HL-60/S4 treated with retinoic acid at 250 ng/mL for 4 days and 3 days (cell line): ENCODE data around the gene FAM53A.

Experiments used
- in situ Hi-C: fragments of 300-500 bp; cut with MboI; formaldehyde crosslinking; loops from 2 replicates; pipeline ENCODE4 v1.7.0; 2022; ENCODE audit warnings: low sequenced_read_pairs

The FAM53A gene, protein sequence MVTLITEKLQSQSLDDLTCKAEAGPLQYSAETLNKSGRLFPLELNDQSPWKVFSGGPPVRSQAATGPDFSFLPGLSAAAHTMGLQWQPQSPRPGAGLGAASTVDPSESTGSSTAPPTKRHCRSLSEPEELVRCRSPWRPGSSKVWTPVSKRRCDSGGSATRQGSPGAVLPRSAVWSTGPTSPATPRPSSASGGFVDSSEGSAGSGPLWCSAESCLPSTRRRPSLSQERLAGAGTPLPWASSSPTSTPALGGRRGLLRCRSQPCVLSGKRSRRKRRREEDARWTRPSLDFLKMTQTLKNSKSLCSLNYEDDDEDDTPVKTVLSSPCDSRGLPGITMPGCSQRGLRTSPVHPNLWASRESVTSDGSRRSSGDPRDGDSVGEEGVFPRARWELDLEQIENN

DNA sequence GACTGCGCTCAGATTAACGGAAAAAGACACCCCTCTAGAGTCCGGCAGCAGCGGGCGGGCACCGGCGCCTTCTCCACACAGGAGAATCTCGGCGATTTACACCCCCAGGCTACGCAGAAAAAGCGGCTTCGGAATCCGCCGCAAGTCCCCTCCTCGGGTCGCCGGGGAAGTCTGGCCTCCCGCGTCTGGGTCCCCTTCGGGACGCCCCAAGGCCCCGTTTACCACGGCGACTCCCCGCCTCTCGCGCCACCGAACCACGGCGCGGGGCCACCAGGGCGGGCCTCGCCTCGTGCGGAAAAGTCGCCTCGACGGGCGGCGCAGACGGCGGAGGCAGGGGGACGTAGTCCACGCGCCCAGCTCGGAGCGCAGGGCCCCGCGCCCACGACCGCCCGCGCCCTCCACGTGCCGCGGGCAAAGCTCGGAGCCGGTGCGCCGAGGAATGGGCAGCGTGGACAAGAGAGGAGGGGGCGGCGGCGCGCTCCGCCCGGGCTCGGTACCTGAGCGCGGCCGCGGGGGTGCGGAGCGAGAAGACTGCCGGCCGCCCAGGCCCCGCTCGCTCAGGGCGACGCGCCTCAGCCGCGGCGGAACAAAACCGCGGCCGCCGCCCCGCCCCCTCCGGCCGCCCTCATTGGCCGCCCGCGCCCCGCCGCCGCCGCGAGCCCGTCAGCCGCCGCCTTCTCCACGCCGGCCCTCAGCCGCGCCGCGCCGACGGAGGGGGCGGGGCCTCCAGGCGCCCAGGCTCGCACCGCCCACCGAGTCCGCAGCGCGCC is at the start of gene FAM53A:
Gene FAM53A (minus strand): TSS at position 578 of the 770 bp plus-strand sequence. CDS start 15,572 bp downstream, outside the sequence.
- in situ Hi-C loops: no loop called here

DNA sequence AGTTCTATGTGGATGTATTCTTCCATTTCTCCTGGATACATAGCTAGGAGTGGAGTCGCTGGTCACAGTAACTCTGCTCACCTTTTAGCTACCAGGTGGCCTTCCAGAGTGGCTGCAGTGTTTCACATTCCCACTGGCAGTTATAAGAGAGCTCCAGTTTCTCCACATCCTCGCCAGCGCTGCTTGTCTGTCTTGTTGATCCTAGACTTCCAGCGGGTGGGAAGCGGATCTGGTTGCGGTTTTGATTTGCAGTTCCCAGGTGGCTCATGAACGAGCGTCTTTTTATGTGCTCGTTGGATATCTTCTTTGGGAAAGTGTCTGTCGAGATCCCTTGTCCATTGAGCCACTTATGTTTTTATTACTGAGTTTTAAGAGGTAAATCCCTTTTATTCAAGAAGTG is 48.8 kb upstream of the FAM53A start:
- in situ Hi-C loops: no loop called here

GRCh38 chr4:1731180-1731579 is 47.1 kb upstream of the FAM53A start:
- in situ Hi-C loops: no loop called here

DNA sequence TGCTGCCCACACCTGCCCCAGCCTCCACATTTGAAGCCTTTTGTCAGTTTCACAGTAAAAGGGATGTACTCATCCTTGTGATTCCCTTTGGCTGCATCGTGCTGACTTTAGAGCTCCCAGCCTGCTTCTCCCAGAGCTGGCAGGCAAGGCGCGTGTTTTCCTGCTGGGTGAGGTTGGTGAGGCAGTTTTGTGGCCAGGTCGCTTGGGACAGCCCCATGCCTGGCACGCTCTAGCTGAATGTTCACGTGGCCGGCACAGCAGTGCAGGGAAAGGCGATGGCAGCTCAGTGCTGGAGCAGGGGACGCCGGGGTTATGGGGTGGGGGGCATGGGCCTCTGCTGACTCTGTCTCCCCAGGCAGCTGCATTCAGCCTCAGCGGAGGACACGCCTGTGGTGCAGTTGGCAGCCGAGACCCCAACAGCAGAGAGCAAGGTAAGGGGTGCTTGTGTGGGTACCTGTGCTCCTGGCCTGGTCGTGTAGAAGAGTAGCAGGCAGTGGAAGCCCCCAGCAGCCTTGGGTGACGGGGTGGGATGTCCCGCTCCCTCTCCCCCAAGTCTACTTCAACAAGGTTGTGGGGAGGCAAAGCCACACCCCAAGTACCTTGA is 46.5 kb upstream of the FAM53A start:
- in situ Hi-C loops: no loop called here

DNA sequence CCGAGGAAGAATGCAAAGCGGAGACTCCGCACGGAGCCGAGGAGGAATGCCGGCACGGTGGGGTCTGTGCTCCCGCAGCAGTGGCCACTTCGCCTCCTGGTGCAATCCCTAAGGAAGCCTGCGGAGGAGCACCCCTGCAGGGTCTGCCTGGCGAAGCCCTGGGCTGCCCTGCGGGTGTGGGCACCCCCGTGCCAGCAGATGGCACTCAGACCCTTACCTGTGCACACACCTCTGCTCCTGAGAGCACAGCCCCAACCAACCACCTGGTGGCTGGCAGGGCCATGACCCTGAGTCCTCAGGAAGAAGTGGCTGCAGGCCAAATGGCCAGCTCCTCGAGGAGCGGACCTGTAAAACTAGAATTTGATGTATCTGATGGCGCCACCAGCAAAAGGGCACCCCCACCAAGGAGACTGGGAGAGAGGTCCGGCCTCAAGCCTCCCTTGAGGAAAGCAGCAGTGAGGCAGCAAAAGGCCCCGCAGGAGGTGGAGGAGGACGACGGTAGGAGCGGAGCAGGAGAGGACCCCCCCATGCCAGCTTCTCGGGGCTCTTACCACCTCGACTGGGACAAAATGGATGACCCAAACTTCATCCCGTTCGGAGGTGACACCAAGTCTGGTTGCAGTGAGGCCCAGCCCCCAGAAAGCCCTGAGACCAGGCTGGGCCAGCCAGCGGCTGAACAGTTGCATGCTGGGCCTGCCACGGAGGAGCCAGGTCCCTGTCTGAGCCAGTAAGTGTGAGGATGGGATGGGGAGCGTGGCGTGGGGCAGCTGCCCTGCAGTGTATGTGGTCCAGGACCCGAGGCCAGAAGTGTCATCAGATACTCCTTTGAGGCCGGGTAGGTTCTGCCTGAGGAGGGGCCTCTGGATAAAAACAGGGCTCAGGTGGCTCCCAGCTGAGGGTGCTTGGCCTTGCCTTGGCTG is 44.2 kb upstream of the FAM53A start:
- in situ Hi-C loops: no loop called here

GRCh38 chr4:1727117-1728031 is 43.3 kb upstream of the FAM53A start:
- in situ Hi-C loops: no loop called here

DNA sequence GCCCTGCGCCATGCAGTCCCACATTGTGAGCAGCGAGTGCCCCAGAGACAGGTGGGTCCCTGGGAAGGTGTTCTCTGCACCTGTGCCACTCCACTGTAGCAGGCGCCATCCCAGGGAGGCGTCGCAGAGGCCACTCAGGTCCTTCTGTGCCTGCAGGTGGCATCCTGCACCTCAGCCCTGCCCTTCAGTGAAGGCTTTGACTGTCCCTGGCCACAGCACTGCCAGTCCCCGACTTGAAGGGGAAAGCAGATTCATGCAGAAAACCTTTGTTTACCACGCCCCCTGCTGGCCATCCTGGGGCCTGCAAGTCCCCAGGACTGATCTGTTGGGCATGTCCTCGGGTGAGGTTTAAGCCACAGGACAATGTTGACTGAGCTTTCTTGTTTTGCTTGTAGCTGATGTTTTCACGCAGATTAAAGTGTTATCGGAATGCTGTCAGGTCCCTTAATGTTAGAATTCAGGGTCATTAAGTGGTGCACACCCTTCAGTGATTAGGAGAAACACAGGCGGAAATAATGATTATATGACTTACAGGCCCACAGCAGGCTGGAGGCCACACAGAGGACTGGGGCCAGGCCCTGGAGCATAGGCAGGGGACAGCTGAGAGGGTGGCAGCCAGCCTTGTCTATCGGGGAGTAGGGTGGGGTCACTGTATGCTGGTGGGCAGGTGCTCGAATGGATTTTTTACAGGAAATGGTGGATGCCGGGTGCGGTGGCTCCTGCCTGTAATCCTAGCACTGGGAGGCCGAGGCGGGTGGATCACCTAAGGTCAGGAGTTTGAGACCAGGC is 42.2 kb upstream of the FAM53A start:
- in situ Hi-C loops: no loop called here

DNA sequence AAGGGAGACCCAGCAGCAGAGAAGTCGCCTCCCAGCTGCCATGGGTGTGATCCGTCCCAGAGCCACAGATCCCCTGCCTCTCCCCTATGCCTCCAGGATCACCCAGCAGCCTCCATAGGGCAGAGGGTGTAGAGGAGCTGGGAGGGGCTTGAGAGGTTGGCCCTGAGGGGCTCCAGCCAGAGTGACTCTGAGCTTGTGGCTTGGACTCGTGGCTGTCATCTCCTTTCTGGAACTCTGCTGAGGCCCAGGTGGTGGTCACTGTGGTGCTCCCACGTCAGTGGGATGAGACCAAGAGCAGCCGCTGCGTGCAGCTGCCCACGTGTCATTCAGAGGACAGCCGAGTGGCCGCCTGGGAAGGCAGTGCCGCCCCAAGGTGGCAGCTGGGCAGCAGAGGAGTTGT is 41.4 kb upstream of the FAM53A start:
- in situ Hi-C loops: no loop called here

- in situ Hi-C loops: no loop called here
Observed at GRCh38 chr4:1723131-1723801, 39.2 kb upstream of the FAM53A start.

GRCh38 chr4:1722551-1723118 is 38.5 kb upstream of the FAM53A start:
- in situ Hi-C loops: no loop called here

GRCh38 chr4:1721666-1722550 is 37.8 kb upstream of the FAM53A start:
- in situ Hi-C loops: no loop called here

- in situ Hi-C loops: no loop called here
Observed at GRCh38 chr4:1721003-1721665, 37.0 kb upstream of the FAM53A start, which contains the start of the genes TACC3 and TMEM129. Gene TACC3 (plus strand): TSS chr4:1721521. CDS start chr4:1723422, 1,901 bp downstream. Gene TMEM129 (minus strand): TSS chr4:1721323. CDS start chr4:1720837, 486 bp downstream.

GRCh38 chr4:1720163-1720983 is 36.3 kb upstream of the FAM53A start:
- in situ Hi-C loops: no loop called here

DNA sequence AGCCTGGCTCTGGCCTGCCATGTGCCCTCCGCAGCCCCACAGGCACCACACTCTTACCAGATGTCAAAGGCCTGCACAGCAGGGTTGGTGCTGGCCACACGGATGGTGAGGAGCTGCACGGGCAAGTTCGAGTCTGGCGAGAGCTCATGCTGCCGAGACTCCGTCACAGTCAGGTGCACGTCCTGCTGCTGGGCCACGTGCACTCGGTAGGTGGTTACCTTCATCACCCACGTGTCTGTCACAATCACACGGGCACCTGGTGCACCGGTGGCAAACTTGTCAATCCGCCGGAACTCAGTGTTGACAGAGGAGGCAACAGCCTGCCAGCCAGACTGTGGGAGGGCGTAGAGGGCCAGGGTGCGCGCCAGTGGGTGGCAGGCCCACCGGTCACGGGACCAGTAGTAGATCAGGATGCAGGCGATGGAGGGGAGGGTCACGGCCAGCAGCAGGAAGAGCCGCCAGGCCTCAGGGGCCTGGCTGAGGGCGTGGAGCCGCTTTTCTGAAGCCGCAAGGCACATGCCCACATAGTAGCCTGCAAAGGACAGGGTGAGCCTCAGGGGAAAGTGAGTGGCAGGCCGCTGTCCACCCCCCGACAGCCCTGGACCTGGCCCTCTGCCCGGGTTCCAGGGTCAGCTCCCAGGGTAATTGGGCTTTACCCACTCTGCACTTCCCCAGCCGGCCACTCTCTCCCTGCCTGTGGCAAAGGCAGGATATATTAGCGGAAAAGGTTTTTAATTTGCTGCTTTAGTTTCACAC is 34.2 kb upstream of the FAM53A start:
- in situ Hi-C loops: no loop called here
